ENCODE measurements around the gene CCDC182. TPM values are rescaled to one million over a fixed set of nuclear protein-coding genes. Genes with fewer than 3 reads are reported as not detected.

The CCDC182 gene
- total RNA-seq, 2 donors from 2014 or later, result not detected

DNA sequence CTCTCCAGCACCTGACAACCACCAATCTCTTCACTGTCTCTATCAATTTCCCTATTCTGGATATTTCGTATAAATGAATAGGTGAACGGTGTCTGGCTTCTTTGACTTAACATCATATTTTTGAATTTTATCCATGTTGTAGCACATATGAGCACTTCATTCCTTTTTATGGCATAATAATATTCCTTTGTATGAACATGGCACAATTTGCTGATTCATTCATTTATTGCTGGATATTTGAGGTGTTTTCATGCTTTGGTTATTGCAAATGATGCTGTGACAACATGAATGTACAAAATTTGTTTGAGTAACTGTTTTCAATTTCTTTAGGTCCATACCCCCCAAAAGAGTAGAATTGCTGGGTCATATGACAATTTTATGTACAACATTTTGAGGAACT is 12.0 kb downstream of the CCDC182 start:
- no peak overlapping the region for H3K4me3 Mint-ChIP-seq
- ATAC-seq (replicated peaks in 1 of 2) (no peak), DNase-seq (no peak)
- H3K9me3 Mint-ChIP-seq, result no peaks in the 10 kb centered on the region
- no peaks in the 10 kb centered on the region for H3K36me3 Mint-ChIP-seq (ENCODE audit: insufficient read depth in 2 of 2)
- no peaks in the 10 kb centered on the region for H3K27me3 Mint-ChIP-seq (ENCODE audit: low read depth)
- no peaks in the 10 kb centered on the region for H3K4me1 Mint-ChIP-seq (ENCODE audit: low read depth)
- H3K27ac Mint-ChIP-seq, result no peak overlapping the region

DNA sequence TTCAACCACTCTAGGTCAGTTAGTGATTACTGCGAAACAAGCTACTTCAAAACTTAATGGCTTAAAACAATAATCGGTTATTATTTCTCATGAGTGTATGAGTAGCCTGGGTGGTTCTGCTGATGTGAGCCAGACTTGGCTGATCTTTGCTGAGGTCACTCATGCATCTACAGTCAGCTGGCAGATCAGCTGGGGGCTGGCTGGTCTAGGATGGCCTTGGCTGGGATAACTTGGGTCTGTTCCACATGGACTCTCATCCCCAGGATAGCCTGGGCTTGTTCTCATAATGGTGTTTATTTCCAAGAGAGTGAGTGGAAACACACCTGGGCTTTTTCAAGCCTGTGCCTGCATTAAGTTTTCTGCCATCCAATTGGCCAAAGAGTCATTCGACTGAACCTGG is 13.0 kb downstream of the CCDC182 start:
- no peaks in the 10 kb centered on the region for H3K27me3 Mint-ChIP-seq (ENCODE audit: low read depth)
- ATAC-seq (replicated peaks in 1 of 2), result no peak
- no peaks in the 10 kb centered on the region for H3K4me1 Mint-ChIP-seq (ENCODE audit: low read depth)
- no peak overlapping the region for H3K4me3 Mint-ChIP-seq
- H3K27ac Mint-ChIP-seq, result no peak overlapping the region
- no peaks in the 10 kb centered on the region for H3K36me3 Mint-ChIP-seq (ENCODE audit: insufficient read depth in 2 of 2)
- DNase-seq, result no peak
- no peaks in the 10 kb centered on the region for H3K9me3 Mint-ChIP-seq

DNA sequence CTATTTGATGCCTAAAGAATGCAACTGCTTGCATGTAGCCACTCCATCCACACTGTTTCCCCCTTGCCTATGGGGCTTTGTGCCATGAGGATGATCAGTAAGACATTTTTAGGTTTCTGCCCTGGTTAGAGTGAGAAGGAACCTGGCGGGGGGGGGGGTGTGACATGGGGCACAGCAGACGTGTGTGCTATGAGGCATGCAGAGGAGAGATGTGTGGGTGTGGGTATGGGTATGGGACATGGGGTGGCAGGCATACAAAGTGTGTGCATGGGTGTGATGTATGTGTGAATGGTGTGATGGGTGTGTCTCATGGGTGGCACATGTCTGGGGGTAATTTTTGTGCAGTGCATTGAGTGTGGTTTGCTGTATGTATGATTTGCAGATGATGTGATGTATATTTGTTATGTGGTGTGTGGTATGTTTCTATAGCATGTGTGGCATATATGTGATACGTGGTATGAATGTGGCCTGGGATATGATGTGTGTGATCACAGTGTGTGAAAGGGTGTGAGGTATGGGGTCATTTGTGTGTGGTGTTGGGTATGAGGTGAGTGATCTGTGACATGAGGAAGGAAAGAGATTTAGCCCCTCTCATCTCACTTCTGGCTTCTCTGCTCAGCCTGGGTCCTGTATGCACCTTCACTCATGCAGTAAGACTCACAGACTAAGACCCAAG is 14.9 kb downstream of the CCDC182 start:
- no peaks in the 10 kb centered on the region for H3K9me3 Mint-ChIP-seq
- H3K27ac Mint-ChIP-seq, result no peak overlapping the region
- no peak overlapping the region for H3K4me3 Mint-ChIP-seq
- no peaks in the 10 kb centered on the region for H3K27me3 Mint-ChIP-seq (ENCODE audit: low read depth)
- no peaks in the 10 kb centered on the region for H3K4me1 Mint-ChIP-seq (ENCODE audit: low read depth)
- H3K36me3 Mint-ChIP-seq (ENCODE audit: insufficient read depth in 2 of 2), result no peaks in the 10 kb centered on the region
- ATAC-seq (replicated peaks in 1 of 2), result peak in 1 of 2 donors; percentile 13
- no peak for DNase-seq

DNA sequence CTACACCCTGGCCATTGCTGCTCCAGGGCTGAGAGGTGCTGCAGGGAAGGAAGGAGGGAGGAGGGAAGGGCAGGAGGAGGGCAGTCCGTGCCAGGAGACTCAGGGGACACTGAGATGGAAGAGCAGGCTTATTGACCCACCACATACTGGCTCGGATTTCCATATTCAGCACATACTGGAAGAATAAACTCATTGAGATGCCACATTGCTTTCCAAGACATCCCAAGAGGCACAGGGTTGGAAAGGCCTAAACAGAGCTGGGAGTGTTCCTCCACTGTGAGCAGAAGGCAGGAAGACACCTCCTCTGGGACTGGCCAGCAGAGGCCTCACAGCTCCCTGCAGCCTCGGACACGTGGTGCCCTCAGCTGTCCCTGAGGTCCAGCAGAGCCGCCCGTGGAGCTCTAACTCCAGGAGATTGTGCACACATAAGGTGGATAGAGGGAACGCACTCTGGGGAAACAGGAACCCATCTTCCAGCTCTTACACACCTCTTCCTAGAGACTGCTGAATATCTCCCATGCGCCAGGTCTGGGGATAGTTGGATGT is 17.4 kb downstream of the CCDC182 start:
- Mint-ChIP-seq H3K4me3 (no peak overlapping the region), H3K27ac (no peak overlapping the region), H3K4me1 (ENCODE audit: low read depth) (no peaks in the 10 kb centered on the region), H3K36me3 (ENCODE audit: insufficient read depth in 2 of 2) (no peaks in the 10 kb centered on the region), H3K27me3 (ENCODE audit: low read depth) (no peaks in the 10 kb centered on the region), H3K9me3 (no peaks in the 10 kb centered on the region)
- DNase-seq (no peak), ATAC-seq (replicated peaks in 1 of 2) (no peak)

DNA sequence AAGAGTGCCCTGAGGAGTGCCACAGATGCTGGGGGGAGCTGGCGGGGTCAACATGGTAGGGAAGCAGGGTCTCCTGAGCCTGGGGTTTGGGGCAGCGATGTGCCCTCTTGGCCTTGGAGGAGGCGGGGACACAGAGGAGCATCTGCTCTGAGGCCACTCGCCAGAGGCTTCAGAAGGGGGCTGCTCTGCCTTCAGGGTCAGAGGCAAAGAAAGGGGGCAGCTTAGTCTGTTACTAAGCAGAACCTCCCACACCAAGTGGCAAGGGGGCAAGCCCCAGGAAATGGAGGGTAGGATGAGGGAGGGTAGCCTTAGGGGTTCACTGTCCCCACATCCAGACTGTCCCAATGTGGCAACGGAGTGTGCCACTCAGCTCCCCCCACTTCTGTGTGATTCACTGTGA is 18.3 kb downstream of the CCDC182 start:
- no peaks in the 10 kb centered on the region for H3K27me3 Mint-ChIP-seq (ENCODE audit: low read depth)
- ATAC-seq (replicated peaks in 1 of 2), result no peak
- H3K9me3 Mint-ChIP-seq, result no peaks in the 10 kb centered on the region
- H3K4me3 Mint-ChIP-seq, result no peak overlapping the region
- DNase-seq, result no peak
- H3K36me3 Mint-ChIP-seq (ENCODE audit: insufficient read depth in 2 of 2), result no peaks in the 10 kb centered on the region
- no peak overlapping the region for H3K27ac Mint-ChIP-seq
- H3K4me1 Mint-ChIP-seq (ENCODE audit: low read depth), result no peaks in the 10 kb centered on the region

DNA sequence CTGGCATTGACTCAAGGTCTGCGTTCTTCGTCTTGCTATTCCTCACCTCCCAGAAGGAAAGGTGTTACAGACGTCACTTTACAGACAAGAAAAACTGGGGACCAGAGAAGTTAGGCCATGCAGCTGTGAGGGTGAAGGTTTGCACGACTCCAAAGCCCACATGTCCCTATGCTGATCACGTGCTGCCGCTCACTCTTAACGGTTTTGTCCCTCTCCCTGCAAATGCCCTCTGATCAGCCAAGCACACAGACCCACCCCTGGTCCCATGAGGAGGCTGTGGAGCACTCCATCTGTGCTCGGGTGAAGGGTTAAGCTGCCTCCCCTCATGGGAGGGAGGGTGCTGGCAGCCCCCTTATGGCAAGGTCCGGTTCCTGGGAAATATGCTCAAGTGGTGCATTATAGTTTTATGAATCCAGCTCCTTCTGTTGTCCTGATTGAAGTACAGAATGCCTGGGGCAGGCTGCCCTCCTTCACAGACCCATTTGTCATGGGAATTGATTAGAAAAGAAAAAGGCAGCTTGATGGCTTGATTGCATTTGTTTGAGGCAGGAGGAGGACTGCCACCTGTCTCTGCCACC is 18.8 kb downstream of the CCDC182 start:
- Mint-ChIP-seq H3K9me3 (no peaks in the 10 kb centered on the region), H3K36me3 (ENCODE audit: insufficient read depth in 2 of 2) (no peaks in the 10 kb centered on the region), H3K4me1 (ENCODE audit: low read depth) (no peaks in the 10 kb centered on the region), H3K27ac (no peak overlapping the region), H3K27me3 (ENCODE audit: low read depth) (no peaks in the 10 kb centered on the region), H3K4me3 (no peak overlapping the region)
- ATAC-seq (replicated peaks in 1 of 2), result no peak
- DNase-seq, result no peak

DNA sequence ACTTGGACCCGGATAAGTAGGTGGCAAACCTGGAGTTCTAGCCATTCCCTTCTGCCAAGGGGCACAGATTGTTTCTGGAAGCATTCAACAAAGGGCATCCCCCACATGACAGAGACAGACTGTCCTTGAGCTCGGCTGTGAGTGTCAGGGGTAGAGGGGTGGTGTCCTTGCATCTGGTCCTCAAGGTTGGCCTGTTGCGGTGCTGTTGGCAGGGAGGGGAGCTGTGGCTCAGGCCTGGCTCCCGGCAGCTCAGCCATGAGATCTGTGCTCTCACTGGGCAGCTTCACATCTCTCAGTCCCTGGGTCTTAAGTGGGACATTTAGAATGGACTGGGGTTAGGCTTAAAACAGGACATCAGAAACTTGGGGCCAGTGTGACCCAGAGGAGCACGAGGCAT is 20.4 kb downstream of the CCDC182 start:
- H3K27ac Mint-ChIP-seq, result no peak overlapping the region
- H3K4me1 Mint-ChIP-seq (ENCODE audit: low read depth), result no peaks in the 10 kb centered on the region
- no peaks in the 10 kb centered on the region for H3K36me3 Mint-ChIP-seq (ENCODE audit: insufficient read depth in 2 of 2)
- DNase-seq, result no peak
- no peak for ATAC-seq (replicated peaks in 1 of 2)
- no peaks in the 10 kb centered on the region for H3K9me3 Mint-ChIP-seq
- H3K27me3 Mint-ChIP-seq (ENCODE audit: low read depth), result no peaks in the 10 kb centered on the region
- H3K4me3 Mint-ChIP-seq, result no peak overlapping the region

DNA sequence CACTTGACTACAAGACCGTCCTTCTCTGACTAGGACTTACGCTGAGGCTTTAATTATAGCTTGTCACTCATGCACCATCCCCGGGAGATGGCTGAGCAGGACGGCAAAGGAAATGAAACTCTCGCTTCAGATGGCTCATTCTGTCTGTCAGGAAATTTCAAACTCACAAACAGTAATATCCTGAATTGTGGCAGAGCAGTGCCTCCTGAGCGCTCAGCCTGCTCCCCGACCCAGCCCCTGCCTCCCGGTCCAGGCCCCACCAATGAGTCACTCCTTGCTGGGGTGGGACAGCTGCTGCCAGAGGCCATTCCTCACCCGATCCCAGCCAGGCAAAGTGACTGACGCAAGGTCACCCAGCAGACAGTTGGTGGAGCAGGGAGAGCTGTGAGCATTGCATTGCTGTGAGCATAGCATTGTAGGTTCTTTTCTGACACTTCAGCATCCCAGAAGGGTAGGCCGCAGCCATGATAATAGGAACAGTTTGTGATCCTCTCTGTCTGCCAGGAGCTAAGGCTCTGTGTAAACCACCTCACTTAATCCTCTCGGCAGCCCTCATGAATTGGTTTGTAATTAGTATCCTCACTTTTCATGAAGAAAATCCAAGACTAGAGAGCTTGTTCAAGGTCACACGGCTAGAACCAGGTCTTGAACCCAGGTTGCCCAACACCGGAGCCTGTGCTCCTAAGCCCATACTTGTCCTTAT is 20.9 kb downstream of the CCDC182 start:
- ATAC-seq (replicated peaks in 1 of 2) (no peak), DNase-seq (no peak)
- Mint-ChIP-seq H3K27me3 (ENCODE audit: low read depth) (no peaks in the 10 kb centered on the region), H3K4me1 (ENCODE audit: low read depth) (no peaks in the 10 kb centered on the region), H3K36me3 (ENCODE audit: insufficient read depth in 2 of 2) (no peaks in the 10 kb centered on the region), H3K9me3 (no peaks in the 10 kb centered on the region), H3K27ac (no peak overlapping the region), H3K4me3 (no peak overlapping the region)

DNA sequence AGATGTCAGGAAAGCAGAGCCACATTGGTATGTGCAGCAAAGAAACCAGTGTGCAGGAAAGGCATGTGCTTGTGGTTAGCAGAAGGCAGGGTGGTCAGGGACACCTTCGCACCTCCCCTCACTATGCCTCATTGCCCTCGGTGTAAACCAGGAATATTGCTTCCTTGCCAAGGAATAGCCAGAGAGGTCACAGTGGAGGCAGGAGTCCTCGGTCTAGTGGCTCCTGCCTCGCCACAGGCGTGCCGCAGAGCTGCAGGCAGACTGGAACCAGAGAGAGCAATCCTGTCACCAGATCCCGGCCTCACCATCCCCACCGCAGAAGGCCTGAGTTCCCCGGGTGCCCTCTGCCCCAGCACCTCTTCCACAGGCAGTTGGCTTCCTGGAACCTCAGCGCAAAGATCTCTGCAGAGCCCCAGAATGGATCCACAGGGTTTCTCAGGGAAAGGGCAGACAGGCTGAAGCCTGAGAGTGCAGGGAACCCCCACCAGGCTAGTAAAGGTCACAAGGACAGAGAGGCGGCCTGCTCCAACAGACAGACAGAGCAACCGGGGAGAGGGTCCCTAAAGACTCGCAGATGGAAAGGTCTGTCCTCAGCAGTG is 21.6 kb downstream of the CCDC182 start:
- ATAC-seq (replicated peaks in 1 of 2) (no peak), DNase-seq (no peak)
- no peaks in the 10 kb centered on the region for H3K27me3 Mint-ChIP-seq (ENCODE audit: low read depth)

DNA sequence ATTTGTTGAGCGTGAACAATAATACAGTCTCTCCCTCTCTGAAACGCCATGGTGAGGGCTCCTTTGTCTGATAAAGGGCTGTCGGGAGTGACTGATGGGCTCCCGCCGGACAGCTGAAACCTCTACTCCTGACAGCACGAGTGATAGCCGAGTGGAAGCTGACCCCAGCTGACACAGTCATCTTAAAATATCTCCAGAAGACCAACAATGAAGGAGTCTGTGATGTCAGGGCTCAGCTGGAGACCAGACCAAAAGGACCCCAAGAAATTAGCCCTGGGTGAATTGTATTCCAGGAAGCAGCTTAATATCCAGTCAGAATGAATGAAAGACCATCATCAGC is 22.4 kb downstream of the CCDC182 start:
- Mint-ChIP-seq H3K27ac (no peak overlapping the region), H3K4me3 (no peak overlapping the region), H3K4me1 (ENCODE audit: low read depth) (no peaks in the 10 kb centered on the region), H3K9me3 (no peaks in the 10 kb centered on the region), H3K36me3 (ENCODE audit: insufficient read depth in 2 of 2) (no peaks in the 10 kb centered on the region), H3K27me3 (ENCODE audit: low read depth) (peaks cover 2% of the 10 kb centered on the region)
- ATAC-seq (replicated peaks in 1 of 2), result no peak
- no peak for DNase-seq

More for the DNA sequence above, 21.6 kb downstream of the CCDC182 start:
- H3K4me3 Mint-ChIP-seq, result no peak overlapping the region
- no peaks in the 10 kb centered on the region for H3K9me3 Mint-ChIP-seq
- H3K36me3 Mint-ChIP-seq (ENCODE audit: insufficient read depth in 2 of 2), result no peaks in the 10 kb centered on the region
- H3K27ac Mint-ChIP-seq, result no peak overlapping the region
- no peaks in the 10 kb centered on the region for H3K4me1 Mint-ChIP-seq (ENCODE audit: low read depth)

DNA sequence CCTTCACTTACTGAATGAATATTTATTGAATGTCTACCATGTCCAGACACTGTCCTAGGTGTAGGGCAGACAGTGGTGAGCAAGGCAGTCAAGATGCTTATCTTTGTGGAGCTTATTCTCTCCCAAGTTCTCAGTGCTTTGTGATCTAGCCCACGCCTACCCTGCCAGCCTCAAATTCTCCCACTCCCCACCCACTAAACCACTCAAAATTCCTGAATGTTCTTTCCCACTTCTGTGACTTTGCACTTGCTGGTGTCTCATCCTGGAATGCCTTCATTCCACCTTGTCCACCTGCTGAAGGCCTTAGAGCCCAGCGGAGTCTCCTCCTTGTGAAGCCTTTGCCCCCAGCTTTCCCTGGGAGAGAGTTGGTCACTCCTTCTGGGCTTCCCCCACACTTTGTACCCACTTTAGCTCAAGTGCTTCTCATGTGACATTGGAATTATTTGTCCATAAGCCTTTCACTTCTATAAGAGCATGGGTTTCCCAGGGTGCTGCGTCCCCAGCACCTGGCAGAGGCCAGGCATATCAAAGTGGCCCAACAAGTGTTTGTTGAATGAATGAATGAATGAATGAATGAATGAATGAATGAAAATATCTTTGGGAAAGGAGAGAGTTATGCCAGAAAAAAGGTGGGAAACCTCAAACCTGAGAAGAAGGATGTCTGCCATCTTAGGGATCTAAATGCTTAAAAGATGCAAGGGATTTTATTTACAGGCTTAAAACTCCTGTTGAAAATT is 23.0 kb downstream of the CCDC182 start:
- H3K27ac Mint-ChIP-seq, result no peak overlapping the region
- H3K27me3 Mint-ChIP-seq (ENCODE audit: low read depth), result peaks cover 7% of the 10 kb centered on the region
- H3K4me3 Mint-ChIP-seq, result no peak overlapping the region
- DNase-seq, result no peak
- H3K36me3 Mint-ChIP-seq (ENCODE audit: insufficient read depth in 2 of 2), result no peaks in the 10 kb centered on the region
- no peaks in the 10 kb centered on the region for H3K4me1 Mint-ChIP-seq (ENCODE audit: low read depth)
- H3K9me3 Mint-ChIP-seq, result no peaks in the 10 kb centered on the region
- no peak for ATAC-seq (replicated peaks in 1 of 2)

DNA sequence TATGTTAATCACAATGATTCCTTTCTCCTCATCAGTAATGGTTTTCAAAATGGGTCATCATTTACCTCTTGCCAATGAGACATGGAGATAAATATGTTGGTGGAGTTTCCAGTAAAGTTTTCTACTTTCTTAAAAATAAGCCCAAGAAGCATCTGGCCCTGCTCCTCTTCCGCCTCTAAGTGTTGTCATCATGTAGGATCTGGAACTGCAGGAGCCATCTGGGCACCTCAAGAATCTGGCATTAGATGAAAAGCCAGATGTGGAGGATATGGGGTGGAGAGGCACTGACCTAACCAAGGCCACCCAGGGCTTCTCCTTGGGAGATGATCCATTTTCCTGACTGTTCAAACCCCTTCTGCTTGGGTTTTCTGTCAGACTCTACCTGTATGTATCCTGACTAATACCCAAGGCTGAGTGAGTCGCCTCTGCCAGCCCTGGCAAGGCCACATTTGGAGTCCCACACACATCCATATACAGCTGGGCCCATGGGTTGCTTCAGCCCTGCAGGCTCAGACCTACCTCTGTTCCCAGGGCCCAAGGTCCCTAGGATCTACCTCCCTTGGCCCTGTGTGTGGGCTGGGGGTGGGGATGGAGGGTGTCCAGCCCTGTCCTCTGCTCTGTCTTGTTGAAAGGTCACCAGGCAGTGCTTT is 24.6 kb downstream of the CCDC182 start:
- DNase-seq (no peak), ATAC-seq (replicated peaks in 1 of 2) (no peak)
- H3K36me3 Mint-ChIP-seq (ENCODE audit: insufficient read depth in 2 of 2), result no peaks in the 10 kb centered on the region
- no peak overlapping the region for H3K27ac Mint-ChIP-seq
- H3K4me1 Mint-ChIP-seq (ENCODE audit: low read depth), result no peaks in the 10 kb centered on the region
- no peaks in the 10 kb centered on the region for H3K9me3 Mint-ChIP-seq
- H3K4me3 Mint-ChIP-seq, result no peak overlapping the region
- peaks cover 21% of the 10 kb centered on the region for H3K27me3 Mint-ChIP-seq (ENCODE audit: low read depth)
